Breast epithelium (tissue), 3 donors: ENCODE results near the gene ASXL3.

Experiments
- POLR2A ChIP-seq: fragments of 450-650 bp; IDR thresholded peaks from one replicate; pipeline ENCODE4 v1.6.1; 2016; ENCODE audit warnings: antibody characterized with exemption, mild to moderate bottlenecking, moderate library complexity
- POLR2AphosphoS5 ChIP-seq, 3 donors: sonication (generic); formaldehyde crosslinking; IDR thresholded peaks; one replicate each; pipeline ENCODE4 v1.6.1; 2017; ENCODE audit warnings: antibody characterized with exemption in 3 of 3
- TF ChIP-seq, protein P1 (sequence below), 3 donors: fragments of 450-650 bp; IDR thresholded peaks; one replicate each; pipeline ENCODE4 v1.5.1; 2016 to 2017; ENCODE audit warnings: antibody characterized with exemption in 3 of 3, mild to moderate bottlenecking in 3 of 3, moderate library complexity in 3 of 3

GRCh38 chr18:33578518-33579348, 714 bp downstream of the ASXL3 start:
- TF ChIP-seq, protein P1, sequence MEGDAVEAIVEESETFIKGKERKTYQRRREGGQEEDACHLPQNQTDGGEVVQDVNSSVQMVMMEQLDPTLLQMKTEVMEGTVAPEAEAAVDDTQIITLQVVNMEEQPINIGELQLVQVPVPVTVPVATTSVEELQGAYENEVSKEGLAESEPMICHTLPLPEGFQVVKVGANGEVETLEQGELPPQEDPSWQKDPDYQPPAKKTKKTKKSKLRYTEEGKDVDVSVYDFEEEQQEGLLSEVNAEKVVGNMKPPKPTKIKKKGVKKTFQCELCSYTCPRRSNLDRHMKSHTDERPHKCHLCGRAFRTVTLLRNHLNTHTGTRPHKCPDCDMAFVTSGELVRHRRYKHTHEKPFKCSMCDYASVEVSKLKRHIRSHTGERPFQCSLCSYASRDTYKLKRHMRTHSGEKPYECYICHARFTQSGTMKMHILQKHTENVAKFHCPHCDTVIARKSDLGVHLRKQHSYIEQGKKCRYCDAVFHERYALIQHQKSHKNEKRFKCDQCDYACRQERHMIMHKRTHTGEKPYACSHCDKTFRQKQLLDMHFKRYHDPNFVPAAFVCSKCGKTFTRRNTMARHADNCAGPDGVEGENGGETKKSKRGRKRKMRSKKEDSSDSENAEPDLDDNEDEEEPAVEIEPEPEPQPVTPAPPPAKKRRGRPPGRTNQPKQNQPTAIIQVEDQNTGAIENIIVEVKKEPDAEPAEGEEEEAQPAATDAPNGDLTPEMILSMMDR (IDR thresholded peaks at IDR 0.05): no peak
- no peak for TF ChIP-seq POLR2AphosphoS5 (IDR thresholded peaks at IDR 0.05)
- no peak for TF ChIP-seq POLR2A
